22Rv1 (cell line): ENCODE data around the gene STRA6.

Source experiments
- H3K27ac ChIP-seq: fragments of 450-650 bp; 2 replicates; pipeline ENCODE4 v1.5.1; 2017
- ZFX ChIP-seq: fragments of 450-650 bp; IDR thresholded peaks from 2 replicates; pipeline ENCODE4 v1.6.1; 2017; ENCODE audit warnings: antibody characterized with exemption, borderline replicate concordance
- TF ChIP-seq, protein P1 (sequence below): fragments of 450-650 bp; IDR thresholded peaks from 2 replicates; pipeline ENCODE4 v1.5.1; 2017; ENCODE audit warnings: mild to moderate bottlenecking

Gene STRA6

DNA sequence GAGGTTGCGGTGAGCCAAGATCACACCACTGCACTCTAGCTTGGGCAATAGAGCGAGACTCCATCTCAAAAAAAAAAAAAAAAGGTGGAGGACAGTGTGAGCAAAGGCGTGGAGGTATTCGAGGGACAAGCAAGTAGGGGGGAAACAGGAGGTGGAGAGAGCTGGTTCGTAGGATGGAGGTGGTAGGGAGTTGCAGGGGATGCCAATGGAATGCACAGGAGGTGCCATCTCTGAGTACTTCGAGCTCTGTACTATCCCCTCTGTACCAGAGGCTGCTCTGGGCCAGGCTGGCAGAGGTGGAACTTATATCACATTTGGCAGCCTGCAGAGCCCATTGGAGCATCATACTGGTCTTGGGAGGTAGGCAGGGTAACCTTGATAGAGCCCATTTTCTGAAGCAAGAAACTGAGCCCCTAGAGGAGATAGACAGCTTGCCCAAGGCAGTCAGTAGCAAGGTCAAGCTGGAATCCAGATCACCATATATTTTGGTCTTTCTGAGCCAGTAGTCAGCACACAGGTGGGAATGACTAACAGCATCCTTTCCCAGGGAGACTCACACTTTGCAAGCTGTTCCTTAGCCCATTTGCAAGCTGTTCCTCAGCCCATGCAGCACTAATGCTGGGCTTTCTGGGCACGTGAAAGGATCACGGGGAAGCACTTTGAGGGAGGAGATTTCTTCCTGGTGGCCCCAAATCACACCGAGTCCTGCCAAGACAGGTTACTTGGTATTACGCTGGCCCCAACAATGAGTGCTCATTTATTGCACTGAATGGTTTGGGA lies 24.4 kb upstream of the STRA6 start:
- TF ChIP-seq, protein P1, sequence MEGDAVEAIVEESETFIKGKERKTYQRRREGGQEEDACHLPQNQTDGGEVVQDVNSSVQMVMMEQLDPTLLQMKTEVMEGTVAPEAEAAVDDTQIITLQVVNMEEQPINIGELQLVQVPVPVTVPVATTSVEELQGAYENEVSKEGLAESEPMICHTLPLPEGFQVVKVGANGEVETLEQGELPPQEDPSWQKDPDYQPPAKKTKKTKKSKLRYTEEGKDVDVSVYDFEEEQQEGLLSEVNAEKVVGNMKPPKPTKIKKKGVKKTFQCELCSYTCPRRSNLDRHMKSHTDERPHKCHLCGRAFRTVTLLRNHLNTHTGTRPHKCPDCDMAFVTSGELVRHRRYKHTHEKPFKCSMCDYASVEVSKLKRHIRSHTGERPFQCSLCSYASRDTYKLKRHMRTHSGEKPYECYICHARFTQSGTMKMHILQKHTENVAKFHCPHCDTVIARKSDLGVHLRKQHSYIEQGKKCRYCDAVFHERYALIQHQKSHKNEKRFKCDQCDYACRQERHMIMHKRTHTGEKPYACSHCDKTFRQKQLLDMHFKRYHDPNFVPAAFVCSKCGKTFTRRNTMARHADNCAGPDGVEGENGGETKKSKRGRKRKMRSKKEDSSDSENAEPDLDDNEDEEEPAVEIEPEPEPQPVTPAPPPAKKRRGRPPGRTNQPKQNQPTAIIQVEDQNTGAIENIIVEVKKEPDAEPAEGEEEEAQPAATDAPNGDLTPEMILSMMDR, result no peak
- no peak for TF ChIP-seq ZFX
- H3K27ac ChIP-seq, result no peak overlapping the region

DNA sequence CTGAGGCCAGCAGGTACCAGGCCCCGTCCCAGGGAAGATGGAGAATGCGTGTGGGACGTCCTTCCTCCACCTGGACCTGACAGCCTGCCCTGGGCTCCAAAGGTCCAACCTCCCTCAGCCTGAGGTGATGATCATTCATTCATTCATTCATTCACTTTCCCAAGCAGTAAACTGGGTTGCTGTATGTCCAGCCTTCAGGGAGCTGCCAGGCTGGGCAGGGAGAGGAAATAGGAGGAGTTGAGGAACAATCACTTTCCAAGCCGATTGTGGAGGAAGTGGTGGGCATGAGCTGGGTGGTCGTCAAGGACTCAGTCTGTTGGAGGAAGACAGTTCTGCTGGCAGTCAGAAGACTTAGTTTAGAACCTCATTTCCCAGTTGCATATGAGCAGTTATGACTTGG lies 23.3 kb upstream of the STRA6 start:
- TF ChIP-seq ZFX, result no peak
- TF ChIP-seq, protein P1, result no peak
- H3K27ac ChIP-seq, result no peak overlapping the region

DNA sequence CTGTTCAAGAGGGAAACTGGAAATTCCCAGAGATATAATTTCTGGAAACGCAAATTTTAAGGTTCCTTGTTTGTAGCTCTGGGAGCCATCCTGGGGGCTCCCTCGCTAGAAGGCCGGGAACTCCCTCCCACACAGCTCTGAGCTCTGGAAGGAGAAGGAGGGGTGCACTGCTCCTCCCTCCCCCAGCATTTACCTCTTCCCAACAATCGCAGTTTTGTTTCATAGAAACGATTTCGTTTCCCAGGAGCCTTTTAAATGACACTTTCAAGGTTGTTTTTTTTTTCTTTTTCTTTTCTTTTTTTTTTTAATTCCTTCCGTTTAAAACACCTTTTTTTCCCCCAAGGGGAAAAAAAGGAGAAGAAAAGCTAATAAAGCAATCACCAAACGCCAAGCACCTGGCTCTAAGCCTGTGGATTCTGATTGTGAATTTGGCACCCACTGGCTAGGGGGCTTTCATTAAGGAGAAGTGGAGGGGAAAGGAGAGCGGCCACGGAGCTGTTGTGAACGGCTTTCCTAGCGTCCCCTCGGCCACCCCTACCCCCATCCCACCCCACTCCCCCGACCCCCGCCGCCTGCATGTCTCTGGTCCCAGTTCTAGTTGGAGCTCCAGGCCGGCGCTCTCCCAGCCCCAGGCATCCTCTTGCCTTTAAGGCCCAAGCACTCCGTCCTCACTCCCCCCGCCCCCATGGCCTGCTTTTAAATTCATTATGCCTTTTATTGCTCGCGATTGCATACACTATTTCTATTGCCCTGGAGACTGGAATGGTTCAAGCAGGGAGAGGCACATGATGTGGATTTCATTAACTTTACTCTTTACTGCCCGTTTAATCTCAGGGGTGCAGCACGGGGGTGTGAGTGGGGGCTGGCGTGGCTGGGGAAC lies 19.9 kb upstream of the STRA6 start:
- H3K27ac ChIP-seq, result no peak overlapping the region
- TF ChIP-seq ZFX, result no peak
- TF ChIP-seq, protein P1, result no peak

DNA sequence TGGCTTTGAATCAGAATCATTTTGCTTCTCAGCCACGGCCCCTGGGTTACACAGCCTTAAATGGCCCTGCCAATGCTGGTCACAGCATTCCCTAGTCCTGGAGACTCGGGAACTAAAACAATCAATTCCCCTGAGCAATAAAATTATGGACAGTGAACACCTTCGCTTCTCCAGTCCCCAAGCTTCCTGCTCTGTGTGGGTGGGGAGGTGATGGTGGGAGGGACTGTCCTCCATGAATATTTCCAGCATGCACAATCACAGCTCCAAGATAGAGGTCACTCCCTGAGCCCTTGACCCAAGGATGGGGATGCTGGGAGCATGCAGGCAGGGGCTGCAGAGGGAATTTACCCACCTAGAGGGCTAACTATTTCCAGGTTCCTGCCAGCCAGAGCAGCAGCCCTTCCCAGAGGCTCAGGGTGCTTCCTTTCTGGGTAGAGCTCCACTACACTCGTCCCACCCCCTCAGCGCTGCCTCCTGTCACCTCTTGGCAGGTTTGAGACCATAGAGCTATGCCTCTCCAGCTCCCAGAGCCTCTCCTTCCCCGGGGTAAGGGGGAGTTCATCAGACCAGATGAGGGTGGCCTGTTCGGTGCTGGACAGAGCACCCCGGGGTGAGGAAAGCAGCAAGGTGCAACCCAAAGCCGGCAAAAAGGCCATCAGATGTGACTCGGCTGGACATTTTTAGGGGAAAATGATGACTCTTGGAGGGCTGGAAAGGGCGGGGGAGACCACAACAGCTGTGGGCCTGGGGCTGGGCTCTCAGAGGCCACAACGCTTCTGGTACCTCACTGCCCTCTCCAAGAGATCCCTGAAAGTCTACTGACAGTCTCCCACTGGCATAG lies 19.0 kb upstream of the STRA6 start:
- H3K27ac ChIP-seq, result no peak overlapping the region
- no peak for TF ChIP-seq ZFX
- TF ChIP-seq, protein P1, result no peak

DNA sequence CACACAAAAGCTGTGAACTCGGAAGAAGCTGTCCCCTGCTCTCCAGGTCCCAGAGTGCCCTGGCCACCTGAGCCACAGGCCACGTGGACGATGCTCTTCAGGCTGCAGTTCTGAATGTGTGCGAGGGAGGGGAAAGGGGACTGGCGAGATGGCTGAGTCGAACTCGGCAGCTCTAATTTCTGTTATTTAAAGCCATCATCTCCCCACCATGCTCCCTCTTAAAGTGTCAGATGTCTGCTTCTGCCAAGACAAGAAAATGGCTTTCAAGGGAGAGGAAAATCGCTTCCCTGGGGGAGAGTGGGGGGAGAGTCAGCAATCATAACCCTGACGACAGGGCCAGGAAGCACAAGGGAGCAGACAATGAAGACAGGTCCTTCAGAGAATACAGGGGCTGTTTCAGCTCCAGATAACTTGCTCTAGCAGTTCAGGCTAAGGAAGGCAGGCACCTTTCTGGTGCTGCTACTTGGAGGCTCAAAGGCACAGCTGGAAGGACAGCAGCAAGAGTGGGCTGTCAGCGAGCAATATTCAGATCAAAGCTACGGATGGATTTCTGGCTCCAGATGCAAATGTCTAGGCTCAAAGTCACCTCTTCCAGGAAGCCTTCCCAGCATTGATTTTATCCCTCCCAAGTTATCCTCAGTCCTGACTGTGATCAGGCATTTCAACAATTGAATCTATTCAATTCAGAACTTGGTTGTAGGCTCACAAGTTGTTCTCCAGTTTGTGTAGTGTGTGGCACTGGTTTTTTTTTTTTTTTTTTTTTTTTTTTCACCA lies 18.1 kb upstream of the STRA6 start:
- TF ChIP-seq ZFX, result no peak
- TF ChIP-seq, protein P1, result no peak
- no peak overlapping the region for H3K27ac ChIP-seq
